DOHH2 (cell line): Measurements from ENCODE around the gene BATF.

Source experiments
- EZH2phosphoT487 ChIP-seq: fragments of 200-600 bp; sonication (generic); IDR thresholded peaks from 2 replicates; pipeline ENCODE4 v1.6.1; 2017; ENCODE audit warnings: borderline replicate concordance, mild to moderate bottlenecking, antibody characterized with exemption, low read length, moderate library complexity, mixed read lengths
- TF ChIP-seq, protein P1 (sequence below): fragments of 200-600 bp; sonication (generic); IDR thresholded peaks from one replicate; pipeline ENCODE4 v1.5.1; 2014; ENCODE audit warnings: antibody characterized with exemption, mild to moderate bottlenecking, low read depth, low read length; ENCODE audit not compliant: poor library complexity, severe bottlenecking

DNA sequence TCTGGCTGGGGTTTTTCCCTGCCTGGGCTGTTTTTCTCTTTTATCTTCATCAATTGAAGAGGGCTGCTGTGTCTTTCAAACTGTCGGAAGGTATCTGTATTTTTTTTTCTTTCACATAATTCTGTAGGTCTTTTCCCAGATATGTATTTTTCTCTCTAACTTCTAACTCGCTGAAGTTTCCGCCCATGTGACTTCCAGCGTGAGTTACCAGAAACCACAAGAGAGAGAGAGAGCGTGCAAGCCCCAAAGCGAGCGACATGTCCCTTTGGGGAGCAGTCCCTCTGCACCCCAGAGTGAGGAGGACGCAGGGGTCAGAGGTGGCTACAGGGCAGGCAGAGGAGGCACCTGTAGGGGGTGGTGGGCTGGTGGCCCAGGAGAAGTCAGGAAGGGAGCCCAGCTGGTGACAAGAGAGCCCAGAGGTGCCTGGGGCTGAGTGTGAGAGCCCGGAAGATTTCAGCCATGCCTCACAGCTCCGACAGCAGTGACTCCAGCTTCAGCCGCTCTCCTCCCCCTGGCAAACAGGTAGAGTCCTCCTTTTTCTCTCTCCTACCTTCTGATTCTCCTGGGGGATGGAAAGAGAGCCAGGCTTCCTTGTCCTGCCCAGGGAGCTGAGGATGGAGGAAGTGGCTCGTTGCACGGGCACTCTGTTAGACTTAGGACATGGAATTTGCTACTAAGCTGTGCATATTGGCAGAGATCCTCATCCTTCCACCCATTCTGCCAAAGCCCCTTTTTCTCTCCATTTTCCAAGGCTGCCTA, at the start of gene BATF:
- TF ChIP-seq, protein P1, sequence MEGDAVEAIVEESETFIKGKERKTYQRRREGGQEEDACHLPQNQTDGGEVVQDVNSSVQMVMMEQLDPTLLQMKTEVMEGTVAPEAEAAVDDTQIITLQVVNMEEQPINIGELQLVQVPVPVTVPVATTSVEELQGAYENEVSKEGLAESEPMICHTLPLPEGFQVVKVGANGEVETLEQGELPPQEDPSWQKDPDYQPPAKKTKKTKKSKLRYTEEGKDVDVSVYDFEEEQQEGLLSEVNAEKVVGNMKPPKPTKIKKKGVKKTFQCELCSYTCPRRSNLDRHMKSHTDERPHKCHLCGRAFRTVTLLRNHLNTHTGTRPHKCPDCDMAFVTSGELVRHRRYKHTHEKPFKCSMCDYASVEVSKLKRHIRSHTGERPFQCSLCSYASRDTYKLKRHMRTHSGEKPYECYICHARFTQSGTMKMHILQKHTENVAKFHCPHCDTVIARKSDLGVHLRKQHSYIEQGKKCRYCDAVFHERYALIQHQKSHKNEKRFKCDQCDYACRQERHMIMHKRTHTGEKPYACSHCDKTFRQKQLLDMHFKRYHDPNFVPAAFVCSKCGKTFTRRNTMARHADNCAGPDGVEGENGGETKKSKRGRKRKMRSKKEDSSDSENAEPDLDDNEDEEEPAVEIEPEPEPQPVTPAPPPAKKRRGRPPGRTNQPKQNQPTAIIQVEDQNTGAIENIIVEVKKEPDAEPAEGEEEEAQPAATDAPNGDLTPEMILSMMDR, result no peak
- no peak for TF ChIP-seq EZH2phosphoT487
